SK-N-SH treated with all-trans-retinoic acid at 6 μM for 48 hours (cell line): ENCODE data around the gene ZCCHC17.
A peak's percentile ranks its signal among the peaks of the same experiment; 100 is the strongest.

Source experiments
- ATAC-seq: fragments of 200-7000 bp; cut with Tn5 transposase; 3 replicates; pipeline ENCODE4 v1.9.1; 2020; ENCODE audit warnings: mild to moderate bottlenecking, moderate library complexity
- ARNTL ChIP-seq: fragments of 450-650 bp; formaldehyde crosslinking; IDR thresholded peaks from 2 replicates; pipeline ENCODE4 v1.5.0; 2020; ENCODE audit warnings: low read depth, mild to moderate bottlenecking, moderate library complexity, borderline replicate concordance
- CREB5 ChIP-seq: fragments of 250-450 bp; sonication (Bioruptor Pico); IDR thresholded peaks from 2 replicates; pipeline ENCODE4 v1.5.1; 2020; ENCODE audit warnings: low read depth, mild to moderate bottlenecking, moderate library complexity
- CSRNP3 ChIP-seq: fragments of 250-450 bp; sonication (Bioruptor Pico); IDR thresholded peaks from 2 replicates; pipeline ENCODE4 v1.5.1; 2021; ENCODE audit warnings: mild to moderate bottlenecking, moderate library complexity
- ESRRG ChIP-seq: fragments of 250-450 bp; sonication (Bioruptor Pico); IDR thresholded peaks from 2 replicates; pipeline ENCODE4 v1.6.1; 2021; ENCODE audit warnings: mild to moderate bottlenecking
- GLIS3 ChIP-seq: fragments of 250-450 bp; sonication (Bioruptor Pico); IDR thresholded peaks from 2 replicates; pipeline ENCODE4 v1.5.0; 2020; ENCODE audit warnings: mild to moderate bottlenecking, moderate library complexity
- ISL1 ChIP-seq: fragments of 250-450 bp; sonication (Bioruptor Pico); IDR thresholded peaks from 2 replicates; pipeline ENCODE4 v2.1.2; 2022; ENCODE audit warnings: mild to moderate bottlenecking, moderate library complexity
- OSR1 ChIP-seq: fragments of 250-450 bp; sonication (Bioruptor Pico); IDR thresholded peaks from 2 replicates; pipeline ENCODE4 v1.8.0; 2022; ENCODE audit warnings: moderate library complexity, mild to moderate bottlenecking, inconsistent platforms
- PATZ1 ChIP-seq: fragments of 250-450 bp; sonication (Bioruptor Pico); IDR thresholded peaks from 2 replicates; pipeline ENCODE4 v1.8.0; 2020; ENCODE audit warnings: mild to moderate bottlenecking, moderate library complexity, borderline replicate concordance
- POU6F1 ChIP-seq: fragments of 250-450 bp; sonication (Bioruptor Pico); IDR thresholded peaks from 2 replicates; pipeline ENCODE4 v1.8.0; 2021; ENCODE audit warnings: low read depth, mild to moderate bottlenecking, moderate library complexity, borderline replicate concordance
- PPARA ChIP-seq: fragments of 250-450 bp; sonication (Bioruptor Pico); IDR thresholded peaks from 2 replicates; pipeline ENCODE4 v1.5.0; 2020; ENCODE audit warnings: mild to moderate bottlenecking, borderline replicate concordance
- RARB ChIP-seq: fragments of 250-450 bp; sonication (Bioruptor Pico); IDR thresholded peaks from 2 replicates; pipeline ENCODE4 v1.8.0; 2021; ENCODE audit warnings: mild to moderate bottlenecking, moderate library complexity
- SNAI2 ChIP-seq: fragments of 250-450 bp; sonication (Bioruptor Pico); IDR thresholded peaks from 2 replicates; pipeline ENCODE4 v1.5.0; 2020; ENCODE audit warnings: mild to moderate bottlenecking, moderate library complexity
- TCF4 ChIP-seq: fragments of 250-450 bp; sonication (Bioruptor Pico); IDR thresholded peaks from 2 replicates; pipeline ENCODE4 v1.8.0; 2021; ENCODE audit warnings: mild to moderate bottlenecking, moderate library complexity, borderline replicate concordance
- TOX ChIP-seq: fragments of 250-450 bp; sonication (Bioruptor Pico); IDR thresholded peaks from 2 replicates; pipeline ENCODE4 v1.8.0; 2021; ENCODE audit warnings: mild to moderate bottlenecking, moderate library complexity, borderline replicate concordance
- TSHZ2 ChIP-seq: fragments of 250-450 bp; sonication (Bioruptor Pico); IDR thresholded peaks from 2 replicates; pipeline ENCODE4 v1.5.0; 2020; ENCODE audit warnings: mild to moderate bottlenecking, moderate library complexity
- ZC3H10 ChIP-seq: fragments of 250-450 bp; sonication (Bioruptor Pico); IDR thresholded peaks from 2 replicates; pipeline ENCODE4 v1.5.1; 2021; ENCODE audit warnings: mild to moderate bottlenecking, moderate library complexity
- ZFP3 ChIP-seq: fragments of 250-450 bp; sonication (Bioruptor Pico); IDR thresholded peaks from 2 replicates; pipeline ENCODE4 v1.5.0; 2020; ENCODE audit warnings: mild to moderate bottlenecking, moderate library complexity
- ZFP30 ChIP-seq: fragments of 450-650 bp; formaldehyde crosslinking; IDR thresholded peaks from 2 replicates; pipeline ENCODE4 v1.5.0; 2022; ENCODE audit warnings: mild to moderate bottlenecking, moderate library complexity
- ZNF565 ChIP-seq: fragments of 450-650 bp; formaldehyde crosslinking; conservative IDR thresholded peaks from 2 replicates; pipeline ENCODE4 v1.5.0; 2020; ENCODE audit warnings: low read depth, mild to moderate bottlenecking, moderate library complexity
- ZNF70 ChIP-seq: fragments of 450-650 bp; formaldehyde crosslinking; IDR thresholded peaks from 2 replicates; pipeline ENCODE4 v1.5.0; 2020; ENCODE audit warnings: mild to moderate bottlenecking, moderate library complexity
- ZNF8 ChIP-seq: fragments of 450-650 bp; formaldehyde crosslinking; IDR thresholded peaks from 2 replicates; pipeline ENCODE4 v1.5.0; 2020; ENCODE audit warnings: mild to moderate bottlenecking, moderate library complexity

Gene ZCCHC17

GRCh38 chr1:31393463-31393862 is 96.6 kb downstream of the ZCCHC17 start (continued):
- no peak for TF ChIP-seq ARNTL
- TF ChIP-seq TCF4 = no peak

- TF ChIP-seq SNAI2 (CRISPR knock-in tag) (peak; percentile 62; the same call in 1 of the 2 replicates), RARB (CRISPR knock-in tag) (no peak)
- peak; percentile 99 for ATAC-seq
These were observed 97.9 kb downstream of the ZCCHC17 start for GRCh38 chr1:31394584-31395193.

GRCh38 chr1:31396633-31397351 is 100.0 kb downstream of the ZCCHC17 start:
- no peak for TF ChIP-seq ZNF70 (CRISPR knock-in tag)
- TF ChIP-seq TOX (CRISPR knock-in tag) = no peak
- TF ChIP-seq ZNF565 (CRISPR knock-in tag) = no peak
- no peak for TF ChIP-seq ARNTL
- TF ChIP-seq TSHZ2 (CRISPR knock-in tag) = no peak
- no peak for TF ChIP-seq OSR1
- no peak for TF ChIP-seq ESRRG (CRISPR knock-in tag)
- TF ChIP-seq ZC3H10 (CRISPR knock-in tag) = no peak
- TF ChIP-seq ZFP30 (CRISPR knock-in tag) = no peak
- TF ChIP-seq CREB5 (CRISPR knock-in tag) = no peak
- TF ChIP-seq POU6F1 = no peak
- no peak for TF ChIP-seq GLIS3
- TF ChIP-seq SNAI2 (CRISPR knock-in tag) = no peak
- no peak for TF ChIP-seq ZFP3 (CRISPR knock-in tag)
- no peak for TF ChIP-seq CSRNP3 (CRISPR knock-in tag)
- TF ChIP-seq RARB (CRISPR knock-in tag) = no peak
- TF ChIP-seq ZNF8 (CRISPR knock-in tag) = no peak
- TF ChIP-seq ISL1 (CRISPR knock-in tag) = no peak
- no peak for ATAC-seq

- ATAC-seq = no peak
- TF ChIP-seq ZC3H10 (CRISPR knock-in tag) = no peak
- no peak for TF ChIP-seq ZNF70 (CRISPR knock-in tag)
- no peak for TF ChIP-seq ISL1 (CRISPR knock-in tag)
- no peak for TF ChIP-seq CREB5 (CRISPR knock-in tag)
- no peak for TF ChIP-seq ZNF565 (CRISPR knock-in tag)
- no peak for TF ChIP-seq PATZ1 (CRISPR knock-in tag)
- TF ChIP-seq PPARA (CRISPR knock-in tag) = no peak
- TF ChIP-seq GLIS3 = no peak
These were observed 100.7 kb downstream of the ZCCHC17 start for GRCh38 chr1:31397360-31398095.
